ENCODE measurements around the gene NRL. TPM values are rescaled to one million over a fixed set of nuclear protein-coding genes. Genes with fewer than 3 reads are reported as not detected.

Gene NRL
- total and polyA plus RNA-seq, 12 donors = 2.2 to 20.2 (median 4.5) TPM

DNA sequence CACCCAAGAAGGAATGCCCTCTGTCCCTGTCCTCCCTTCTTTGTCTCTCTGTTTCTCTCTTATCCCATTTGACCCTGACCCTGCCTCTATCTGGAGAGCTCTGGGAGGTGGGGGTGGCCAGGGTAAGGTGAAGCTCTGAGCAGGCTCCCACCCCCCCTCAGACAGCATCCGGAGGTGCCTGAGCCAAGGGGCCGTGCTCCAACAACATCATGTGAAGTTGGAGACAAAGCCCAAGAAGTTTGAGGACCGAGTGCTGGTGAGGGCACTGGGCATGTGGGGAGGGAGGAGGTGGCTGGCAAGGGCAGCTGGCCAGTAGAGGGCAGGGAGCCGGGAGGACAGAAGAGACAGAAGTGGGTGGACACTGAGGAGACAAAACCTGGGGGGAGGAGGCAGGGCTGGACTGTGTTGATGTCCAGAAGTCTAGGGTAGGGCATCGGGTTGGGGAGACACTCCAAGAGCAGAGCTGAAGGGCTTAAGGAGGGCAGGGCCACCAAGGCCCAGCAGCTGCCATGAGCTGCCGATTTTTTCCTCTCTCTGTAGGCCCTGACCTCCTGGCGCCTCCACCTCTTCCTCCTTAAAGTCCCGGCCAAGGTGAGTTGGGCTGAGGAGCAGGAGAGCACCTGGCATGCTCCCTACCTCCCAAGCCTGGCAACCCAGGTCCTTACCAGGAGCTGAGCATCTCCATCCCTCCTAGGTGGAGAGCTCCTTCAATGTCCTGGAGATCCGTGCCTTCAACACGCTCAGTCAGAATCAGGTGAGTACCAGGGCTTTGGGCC, 61.0 kb downstream of the NRL start:
- no peaks in the 10 kb centered on the region for H3K9me3 ChIP-seq (replicated peaks in 1 of 3)
- 71 to 82% (median 78%) methylated on average over 9 to 10 of the region's 10 CpGs for WGBS, 4 donors
- no peak overlapping the region for H3K27ac ChIP-seq
- H3K27me3 ChIP-seq = no peaks in the 10 kb centered on the region
- intact Hi-C loops (cut with DNase I) = loop anchor here in 1 of 2 donors (10.0 kb wide), 1 partner anchor 241 kb away; the partner anchor contains the start of genes DHRS1 and NOP9
- TF ChIP-seq POLR2A (IDR thresholded peaks at IDR 0.05) = no peak
- TF ChIP-seq, protein P1, sequence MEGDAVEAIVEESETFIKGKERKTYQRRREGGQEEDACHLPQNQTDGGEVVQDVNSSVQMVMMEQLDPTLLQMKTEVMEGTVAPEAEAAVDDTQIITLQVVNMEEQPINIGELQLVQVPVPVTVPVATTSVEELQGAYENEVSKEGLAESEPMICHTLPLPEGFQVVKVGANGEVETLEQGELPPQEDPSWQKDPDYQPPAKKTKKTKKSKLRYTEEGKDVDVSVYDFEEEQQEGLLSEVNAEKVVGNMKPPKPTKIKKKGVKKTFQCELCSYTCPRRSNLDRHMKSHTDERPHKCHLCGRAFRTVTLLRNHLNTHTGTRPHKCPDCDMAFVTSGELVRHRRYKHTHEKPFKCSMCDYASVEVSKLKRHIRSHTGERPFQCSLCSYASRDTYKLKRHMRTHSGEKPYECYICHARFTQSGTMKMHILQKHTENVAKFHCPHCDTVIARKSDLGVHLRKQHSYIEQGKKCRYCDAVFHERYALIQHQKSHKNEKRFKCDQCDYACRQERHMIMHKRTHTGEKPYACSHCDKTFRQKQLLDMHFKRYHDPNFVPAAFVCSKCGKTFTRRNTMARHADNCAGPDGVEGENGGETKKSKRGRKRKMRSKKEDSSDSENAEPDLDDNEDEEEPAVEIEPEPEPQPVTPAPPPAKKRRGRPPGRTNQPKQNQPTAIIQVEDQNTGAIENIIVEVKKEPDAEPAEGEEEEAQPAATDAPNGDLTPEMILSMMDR (IDR thresholded peaks at IDR 0.05) = no peak
- no peaks in the 10 kb centered on the region for H3K36me3 ChIP-seq (replicated peaks in 1 of 2)
- peaks cover 13 to 16% of the 10 kb centered on the region in 2 donors for H3K4me1 ChIP-seq (replicated peaks in 1 of 2)
- no peak overlapping the region for H3K4me3 ChIP-seq
- DNase-seq = peak in 2 of 7 donors; percentile 9 to 11

DNA sequence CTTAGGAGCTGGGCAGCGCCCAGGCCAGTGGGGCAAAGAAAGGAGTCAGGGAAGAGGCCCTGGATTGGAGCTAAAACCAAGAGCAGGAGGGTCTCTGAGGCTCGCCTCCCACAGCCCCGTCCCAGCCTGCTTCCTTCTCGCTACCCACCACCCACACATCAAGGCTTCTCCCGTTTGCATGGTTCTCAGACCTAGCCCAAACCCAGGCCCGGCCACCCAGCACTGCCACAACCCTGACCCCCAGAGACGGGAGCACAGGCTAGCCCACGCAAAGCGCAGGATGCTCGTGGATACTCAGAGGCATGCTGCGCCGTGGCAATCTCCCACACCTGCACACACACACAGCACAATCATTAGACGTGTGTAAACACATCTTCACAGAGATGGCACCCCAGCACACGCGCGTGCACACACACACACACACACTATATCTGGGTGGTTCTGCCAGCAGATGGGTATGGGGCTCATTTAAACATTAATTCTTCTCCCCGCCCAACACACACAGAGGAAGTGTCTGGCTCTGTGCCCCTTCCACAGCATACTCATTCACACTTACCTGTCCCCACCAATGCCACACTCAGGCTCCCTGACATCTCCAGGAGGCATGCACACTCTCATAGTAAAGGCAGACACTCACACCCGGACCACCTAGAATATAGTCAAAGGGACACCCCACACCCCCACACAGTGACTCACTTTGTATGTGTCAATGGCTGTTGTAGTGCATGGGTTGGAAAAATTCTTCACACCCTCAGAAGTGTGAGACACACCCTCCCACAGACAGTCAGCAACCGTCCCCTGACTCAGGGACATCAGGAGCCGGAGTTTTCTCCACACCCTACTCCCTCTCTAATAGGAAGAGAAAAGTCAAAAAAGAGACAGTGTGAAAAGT, 61.8 kb downstream of the NRL start:
- Histone ChIP-seq H3K36me3 (replicated peaks in 1 of 2) (no peaks in the 10 kb centered on the region), H3K4me3 (peak overlapping the region in 1 of 4 donors; percentile 75), H3K4me1 (replicated peaks in 1 of 2) (peaks cover 13 to 16% of the 10 kb centered on the region in 2 donors), H3K9me3 (replicated peaks in 1 of 3) (no peaks in the 10 kb centered on the region), H3K27me3 (no peaks in the 10 kb centered on the region), H3K27ac (no peak overlapping the region)
- intact Hi-C loops (cut with DNase I) = loop anchor here in 1 of 2 donors (10.0 kb wide), 1 partner anchor 242 kb away; the partner anchor contains the start of genes DHRS1 and NOP9
- TF ChIP-seq POLR2A (IDR thresholded peaks at IDR 0.05) = no peak
- TF ChIP-seq, protein P1 (IDR thresholded peaks at IDR 0.05) = no peak
- DNase-seq = peak in 2 of 7 donors; percentile 5 to 15
- WGBS, 4 donors = 51 to 64% (median 57%) methylated on average over 18 to 20 of the region's 20 CpGs

DNA sequence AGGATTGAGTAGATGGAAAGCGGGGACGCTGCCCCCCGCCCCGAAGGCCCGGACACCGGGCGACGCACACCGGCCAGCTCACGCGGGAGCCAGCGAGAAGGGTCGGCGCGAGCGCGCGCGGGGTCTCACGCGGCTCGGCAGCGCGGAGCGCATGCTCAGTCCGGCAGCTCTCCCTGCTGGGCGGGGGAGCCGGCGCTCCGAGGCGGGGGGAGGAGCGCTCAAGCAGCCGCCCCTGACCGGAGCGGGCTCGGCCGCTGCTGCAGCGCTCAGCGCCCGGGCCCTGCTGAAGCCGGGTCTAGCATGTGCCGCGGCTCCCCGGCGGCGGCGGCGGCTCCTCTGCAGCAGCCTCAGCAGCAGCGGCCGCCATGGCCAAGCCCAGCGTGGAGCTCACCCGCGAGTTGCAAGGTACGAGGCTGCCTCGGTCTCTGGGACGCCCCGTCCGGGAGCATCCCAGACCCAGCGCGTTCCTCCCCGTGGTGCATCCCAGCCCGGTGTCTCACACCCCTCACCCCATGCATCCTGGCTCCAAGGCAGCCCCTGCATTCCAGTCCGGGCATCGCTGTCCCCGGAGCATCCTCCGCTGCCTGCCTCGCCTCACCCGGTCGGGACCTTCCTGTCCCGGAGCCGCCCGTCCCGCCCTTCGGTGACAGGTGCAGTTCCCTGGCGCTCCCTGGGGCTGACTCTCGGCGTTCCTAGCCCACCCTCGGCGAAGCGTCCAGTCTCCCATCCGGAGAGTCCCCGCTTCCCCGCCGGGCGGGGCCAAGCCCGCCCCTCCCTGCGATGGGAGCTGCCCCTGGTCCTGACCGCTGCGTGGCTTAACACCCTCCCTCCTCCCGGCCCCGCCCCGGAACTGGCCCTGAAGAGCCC, 62.7 kb downstream of the NRL start, which contains the start of gene CARMIL3:
TSS of gene CARMIL3 (plus strand) at position 221 of the 867 bp plus-strand sequence. CDS start at position 366, 145 bp downstream.
- Histone ChIP-seq H3K27me3 (no peaks in the 10 kb centered on the region), H3K36me3 (replicated peaks in 1 of 2) (no peaks in the 10 kb centered on the region), H3K9me3 (replicated peaks in 1 of 3) (no peaks in the 10 kb centered on the region), H3K4me3 (peak within 1 kb of the TSS in 2 of 4 donors; percentile 28 to 75), H3K4me1 (replicated peaks in 1 of 2) (peaks cover 13 to 16% of the 10 kb centered on the region in 2 donors), H3K27ac (peak within 1 kb of the TSS in 2 of 5 donors; percentile 23 to 45)
- DNase-seq = peak; percentile 38 to 70 (median 54)
- intact Hi-C loops (cut with DNase I) = loop anchor here in 1 of 2 donors (10.0 kb wide), 1 partner anchor 243 kb away; the partner anchor contains the start of genes DHRS1 and NOP9
- WGBS, 4 donors = 0 to 1% (median 0%) methylated on average over 6 to 92 of the region's 92 CpGs
- TF ChIP-seq, protein P1 (IDR thresholded peaks at IDR 0.05) = no peak
- TF ChIP-seq POLR2A (IDR thresholded peaks at IDR 0.05) = peak; percentile 18 to 35
